GM12874 (cell line): ENCODE measurements around the gene ZNF12.

Experiments used
- TF ChIP-seq, protein P1 (sequence below): IDR thresholded peaks from 2 replicates; pipeline ENCODE4 v1.5.1; 2011; ENCODE audit warnings: low read depth, mild to moderate bottlenecking, control low read depth, low read length, moderate library complexity; ENCODE audit not compliant: insufficient read depth

ZNF12 gene

DNA sequence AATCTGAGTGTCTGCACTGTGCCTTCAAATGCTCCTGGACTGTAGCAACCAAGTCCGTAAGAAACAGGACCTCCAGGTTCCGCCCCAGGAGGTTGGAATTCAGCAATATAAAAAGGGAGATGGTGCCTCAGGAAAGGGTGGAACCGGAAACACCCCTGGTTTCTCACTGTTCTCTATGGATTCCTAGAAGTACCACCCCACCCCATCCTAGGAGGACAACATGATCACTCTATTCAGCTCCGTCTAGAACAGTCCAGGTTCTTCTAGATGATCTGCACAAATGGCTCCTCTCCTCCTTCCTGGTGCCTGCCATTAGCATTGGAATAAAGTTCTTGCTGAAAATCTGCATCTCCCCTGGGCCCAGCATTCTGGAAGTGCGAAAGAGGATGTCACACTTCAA lies 7.6 kb upstream of the ZNF12 start:
- TF ChIP-seq, protein P1, sequence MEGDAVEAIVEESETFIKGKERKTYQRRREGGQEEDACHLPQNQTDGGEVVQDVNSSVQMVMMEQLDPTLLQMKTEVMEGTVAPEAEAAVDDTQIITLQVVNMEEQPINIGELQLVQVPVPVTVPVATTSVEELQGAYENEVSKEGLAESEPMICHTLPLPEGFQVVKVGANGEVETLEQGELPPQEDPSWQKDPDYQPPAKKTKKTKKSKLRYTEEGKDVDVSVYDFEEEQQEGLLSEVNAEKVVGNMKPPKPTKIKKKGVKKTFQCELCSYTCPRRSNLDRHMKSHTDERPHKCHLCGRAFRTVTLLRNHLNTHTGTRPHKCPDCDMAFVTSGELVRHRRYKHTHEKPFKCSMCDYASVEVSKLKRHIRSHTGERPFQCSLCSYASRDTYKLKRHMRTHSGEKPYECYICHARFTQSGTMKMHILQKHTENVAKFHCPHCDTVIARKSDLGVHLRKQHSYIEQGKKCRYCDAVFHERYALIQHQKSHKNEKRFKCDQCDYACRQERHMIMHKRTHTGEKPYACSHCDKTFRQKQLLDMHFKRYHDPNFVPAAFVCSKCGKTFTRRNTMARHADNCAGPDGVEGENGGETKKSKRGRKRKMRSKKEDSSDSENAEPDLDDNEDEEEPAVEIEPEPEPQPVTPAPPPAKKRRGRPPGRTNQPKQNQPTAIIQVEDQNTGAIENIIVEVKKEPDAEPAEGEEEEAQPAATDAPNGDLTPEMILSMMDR: no peak

DNA sequence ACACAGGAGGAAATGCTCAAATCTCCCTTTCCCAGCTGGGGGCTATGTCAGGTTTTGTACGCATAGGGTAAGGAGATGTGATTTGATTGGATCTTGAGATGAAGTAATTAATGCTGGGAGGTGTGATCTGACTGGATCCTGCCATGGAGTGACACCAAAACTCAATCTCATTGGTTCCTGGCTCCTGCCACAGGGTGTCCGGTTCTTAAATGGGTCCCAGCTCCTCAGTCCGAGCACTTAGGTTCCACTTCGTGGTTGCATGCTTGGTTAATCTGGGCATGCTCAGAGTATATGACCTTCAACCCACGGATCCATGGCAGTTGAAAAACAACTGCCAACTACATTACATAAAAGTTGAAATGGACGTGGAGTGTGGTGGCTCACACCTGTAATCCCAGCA lies 3.1 kb upstream of the ZNF12 start:
- TF ChIP-seq, protein P1: no peak

DNA sequence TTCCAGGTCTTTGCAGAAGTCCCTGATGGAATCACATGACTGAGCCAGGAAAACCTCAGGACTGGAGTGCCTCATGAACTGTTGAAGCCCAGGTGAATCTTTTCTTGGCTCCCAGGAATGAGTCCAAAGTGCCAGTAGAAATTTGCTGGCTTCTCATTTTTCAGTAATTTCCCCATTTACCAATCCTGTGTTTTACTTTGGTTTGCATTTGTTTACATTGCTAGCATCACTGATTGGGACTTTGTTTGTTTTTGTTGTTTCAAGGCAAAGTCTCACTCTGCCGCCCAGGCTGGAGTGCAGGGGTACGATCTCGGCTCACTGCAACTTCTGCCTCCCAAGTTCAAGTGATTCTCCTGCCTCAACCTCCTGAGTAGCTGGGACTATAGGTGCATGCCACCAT lies 1.6 kb upstream of the ZNF12 start:
- TF ChIP-seq, protein P1: no peak

DNA sequence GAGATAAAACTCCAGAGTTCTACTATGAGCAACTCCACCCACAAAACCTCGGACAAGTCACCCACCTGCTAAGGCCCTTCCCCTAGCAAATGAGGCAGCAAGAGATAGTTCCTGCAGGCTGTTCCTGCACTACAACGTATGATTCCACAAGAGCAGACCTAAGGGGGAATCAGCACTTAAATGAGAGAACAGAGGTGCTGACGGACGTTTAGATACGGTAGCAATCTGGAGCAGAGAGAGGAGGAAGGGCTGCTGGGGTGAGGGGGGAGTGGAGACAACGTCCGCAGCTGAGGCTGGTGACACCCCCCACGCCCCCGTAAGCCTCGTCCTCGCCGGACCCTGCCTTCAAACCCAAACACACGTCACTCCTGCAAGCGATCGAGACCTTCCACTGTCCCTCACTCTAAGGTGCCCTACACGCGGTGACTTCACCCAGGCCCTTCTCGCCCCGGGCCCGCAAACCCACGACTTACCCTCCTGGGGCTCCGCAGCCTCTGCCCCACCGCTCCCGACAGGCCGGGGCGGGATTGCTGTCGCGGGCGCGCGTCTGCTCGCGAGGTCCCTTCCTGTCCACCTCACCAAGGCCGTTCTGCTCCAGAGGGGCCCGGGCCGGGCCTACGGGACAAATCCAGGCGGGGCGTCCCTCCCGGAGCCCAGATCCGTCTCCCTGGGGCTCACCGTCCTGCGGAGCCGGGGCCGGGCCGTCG lies 635 bp downstream of the ZNF12 start:
- TF ChIP-seq, protein P1: no peak

DNA sequence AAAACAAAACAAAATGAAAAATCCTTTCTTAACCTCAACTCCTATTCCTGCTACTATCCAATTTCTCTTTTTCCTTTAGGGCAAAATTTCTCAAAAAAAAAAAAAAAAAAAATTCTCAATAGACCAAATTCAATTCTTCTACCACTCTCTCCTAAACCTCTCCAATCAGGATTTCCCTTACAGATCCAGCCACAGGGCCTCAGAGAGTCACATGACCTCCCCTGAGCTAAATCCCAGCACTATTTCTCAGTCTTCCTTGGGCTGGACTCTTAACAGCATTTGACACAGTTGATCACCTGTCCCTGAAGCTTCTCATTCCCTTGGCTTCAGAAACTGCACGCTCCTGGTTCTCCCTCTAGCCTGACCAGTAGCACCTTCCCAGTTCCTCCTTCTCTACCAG lies 4.9 kb downstream of the ZNF12 start:
- TF ChIP-seq, protein P1: no peak

DNA sequence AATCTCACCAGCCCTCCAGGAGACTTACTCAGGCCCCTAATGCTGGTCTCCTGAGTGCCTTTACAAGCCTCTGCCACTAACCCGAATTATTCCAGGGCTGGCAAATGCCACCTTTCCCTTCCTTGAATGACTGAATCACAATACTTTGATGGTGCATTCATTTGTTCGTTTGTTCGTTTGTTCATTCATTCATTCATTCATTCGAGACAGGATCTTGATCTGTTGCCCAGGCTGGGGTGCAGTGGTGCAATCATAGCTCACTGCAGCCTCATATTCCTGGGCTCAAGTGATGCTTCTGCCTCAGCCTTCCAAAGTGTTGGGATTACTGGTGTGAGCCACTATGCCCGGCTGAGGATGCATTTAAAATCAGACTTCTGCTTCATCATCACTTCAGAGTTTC lies 6.0 kb downstream of the ZNF12 start:
- TF ChIP-seq, protein P1: no peak

DNA sequence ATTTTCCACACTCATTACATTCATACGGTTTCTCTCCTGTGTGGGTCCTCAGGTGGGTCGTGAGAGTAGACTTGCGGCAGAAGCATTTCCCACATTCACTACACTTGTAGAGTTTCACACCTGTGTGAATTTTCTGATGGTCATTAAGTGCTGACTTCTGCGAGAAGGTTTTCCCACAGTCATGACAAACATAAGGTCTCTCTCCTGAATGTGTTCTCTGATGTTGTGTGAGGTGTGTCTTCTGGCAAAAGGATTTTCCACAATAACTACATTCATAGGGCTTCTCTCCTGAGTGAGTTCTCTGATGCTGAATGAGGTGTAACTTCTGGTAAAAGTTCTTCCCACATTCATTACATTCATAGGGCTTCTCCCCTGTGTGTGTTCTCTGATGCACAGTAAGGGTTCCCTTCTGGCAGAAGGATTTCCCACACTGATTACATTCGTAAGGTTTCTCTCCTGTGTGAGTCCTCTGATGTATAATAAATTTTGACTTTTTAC lies 15.1 kb downstream of the ZNF12 start:
- TF ChIP-seq, protein P1: no peak

DNA sequence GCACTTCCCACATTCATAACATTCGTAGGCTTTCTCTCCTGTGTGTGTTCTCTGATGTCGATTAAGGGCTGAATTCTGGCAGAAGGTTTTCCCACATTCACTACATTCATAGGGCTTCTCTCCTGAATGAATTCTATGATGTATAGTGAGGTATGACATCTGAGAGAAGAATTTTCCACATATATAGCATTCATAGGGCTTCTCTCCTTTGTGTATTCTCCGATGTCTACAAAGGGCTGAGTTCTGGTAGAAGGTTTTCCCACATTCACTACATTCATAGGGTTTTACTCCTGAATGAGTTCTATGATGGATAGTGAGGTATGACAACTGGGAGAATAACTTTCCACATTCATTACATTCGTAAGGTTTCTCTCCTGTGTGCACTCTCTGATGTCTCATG lies 15.6 kb downstream of the ZNF12 start:
- TF ChIP-seq, protein P1: no peak
